ENCODE results near the gene COTL1. TPM values are rescaled to one million over a fixed set of nuclear protein-coding genes. Genes with fewer than 3 reads are reported as not detected.
A peak's percentile ranks its signal among the peaks of the same experiment; 100 is the strongest.

COTL1 gene
- total and polyA plus RNA-seq, 9 of the 15 experiments (the other 6 are each of a cell fraction or from before 2014, with no cell fraction given), result 27.7 to 185 (median 72.5) TPM

- TF ChIP-seq BCLAF1 (IDR thresholded peaks at IDR 0.05; ENCODE audit: borderline replicate concordance in 1 of 2, control insufficient read depth in 1 of 2, low read depth in 2 of 2, low read length in 1 of 2), result no peak
- no peak for TF ChIP-seq THRAP3 (IDR thresholded peaks at IDR 0.05; ENCODE audit: borderline replicate concordance)
- no peak for TF ChIP-seq CHD2 (IDR thresholded peaks at IDR 0.05; ENCODE audit: low read depth, low read length)
- peak; percentile 81 for TF ChIP-seq HDAC3 (IDR thresholded peaks at IDR 0.05; ENCODE audit: borderline replicate concordance, partially characterized antibody)
- no peak for TF ChIP-seq USF2 (CRISPR knock-in tag; IDR thresholded peaks at IDR 0.05)
- TF ChIP-seq ARID3B (CRISPR knock-in tag; IDR thresholded peaks at IDR 0.05; ENCODE audit: borderline replicate concordance), result no peak
- TF ChIP-seq MED1 (CRISPR knock-in tag; IDR thresholded peaks at IDR 0.05; ENCODE audit: borderline replicate concordance), result no peak
- no peak for TF ChIP-seq NFYB (IDR thresholded peaks at IDR 0.05; ENCODE audit: extremely low read depth, insufficient read length)
- no peak for TF ChIP-seq ATF6 (CRISPR knock-in tag; IDR thresholded peaks at IDR 0.05)
- no peak for TF ChIP-seq CLOCK (CRISPR knock-in tag; IDR thresholded peaks at IDR 0.05; ENCODE audit: borderline replicate concordance)
- TF ChIP-seq CBFB (CRISPR knock-in tag; IDR thresholded peaks at IDR 0.05), result 0 out of 2 replicates have a peak, but pooled peaks have one; percentile 61
- no peak for TF ChIP-seq ARID2 (IDR thresholded peaks at IDR 0.05)
- no peak for TF ChIP-seq SIN3B (IDR thresholded peaks at IDR 0.05; ENCODE audit: low read depth)
- peak; percentile 42; the same call in 1 of the 2 replicates for TF ChIP-seq USF1 (CRISPR knock-in tag; IDR thresholded peaks at IDR 0.05)
Measured at GRCh38 chr16:84593825-84594724, 23.8 kb downstream of the COTL1 start (continued).

All from K562 (cell line).